HG02678 (cell line): ENCODE measurements around the gene PRG2.

Experiments used
- ATAC-seq: cut with Tn5 transposase; IDR thresholded peaks from one replicate; pipeline ENCODE4 v1.9.1; 2021; ENCODE audit warnings: mild to moderate bottlenecking, moderate library complexity; ENCODE audit not compliant: unreplicated experiment

PRG2 gene

DNA sequence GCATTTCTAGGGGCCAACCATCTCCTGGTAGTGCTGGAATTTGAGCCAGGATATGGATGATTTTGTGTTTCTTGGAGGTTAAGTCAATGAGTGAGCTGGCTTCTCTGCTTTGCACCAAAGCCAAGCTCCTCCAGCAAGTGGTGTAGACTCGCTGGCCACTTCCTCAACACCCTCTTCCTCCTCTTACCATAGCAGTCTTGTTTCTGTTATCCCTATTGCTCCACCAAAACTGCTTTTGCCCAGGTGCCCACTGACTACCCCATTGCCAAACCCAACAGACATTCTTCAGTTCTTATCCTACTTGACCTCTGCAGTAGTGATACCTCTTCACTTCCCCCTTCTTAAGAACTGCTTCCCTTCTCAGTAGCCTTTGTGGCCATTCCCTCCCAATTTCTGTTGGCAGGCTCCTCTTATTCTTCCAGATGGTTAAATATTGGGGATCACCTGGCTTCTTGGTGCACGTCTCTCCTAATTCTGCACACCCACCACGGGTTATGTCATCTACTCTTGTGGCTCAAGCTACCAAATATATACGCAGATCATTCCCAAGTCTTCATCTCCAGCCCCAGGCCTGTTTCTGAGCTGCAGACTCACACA, 7.0 kb upstream of the PRG2 start:
- no peak for ATAC-seq

DNA sequence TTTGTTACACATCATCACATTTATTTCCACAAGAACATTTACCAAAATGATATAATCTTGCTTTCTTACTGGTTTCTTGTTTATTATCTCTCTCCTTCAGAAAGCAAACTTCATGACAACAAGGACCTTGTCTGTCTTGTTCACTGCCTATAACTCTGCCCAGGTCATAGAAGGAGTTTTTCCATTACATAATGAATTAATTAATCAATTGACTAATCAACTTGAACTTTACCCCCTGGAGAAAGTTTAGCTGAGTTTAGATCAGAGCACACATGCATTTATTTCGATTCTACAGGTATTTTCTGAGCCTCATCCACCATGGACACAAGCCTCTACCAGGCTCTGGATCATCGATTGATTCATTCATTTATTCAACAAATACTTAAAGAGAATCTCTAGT, 6.3 kb upstream of the PRG2 start:
- ATAC-seq = no peak

DNA sequence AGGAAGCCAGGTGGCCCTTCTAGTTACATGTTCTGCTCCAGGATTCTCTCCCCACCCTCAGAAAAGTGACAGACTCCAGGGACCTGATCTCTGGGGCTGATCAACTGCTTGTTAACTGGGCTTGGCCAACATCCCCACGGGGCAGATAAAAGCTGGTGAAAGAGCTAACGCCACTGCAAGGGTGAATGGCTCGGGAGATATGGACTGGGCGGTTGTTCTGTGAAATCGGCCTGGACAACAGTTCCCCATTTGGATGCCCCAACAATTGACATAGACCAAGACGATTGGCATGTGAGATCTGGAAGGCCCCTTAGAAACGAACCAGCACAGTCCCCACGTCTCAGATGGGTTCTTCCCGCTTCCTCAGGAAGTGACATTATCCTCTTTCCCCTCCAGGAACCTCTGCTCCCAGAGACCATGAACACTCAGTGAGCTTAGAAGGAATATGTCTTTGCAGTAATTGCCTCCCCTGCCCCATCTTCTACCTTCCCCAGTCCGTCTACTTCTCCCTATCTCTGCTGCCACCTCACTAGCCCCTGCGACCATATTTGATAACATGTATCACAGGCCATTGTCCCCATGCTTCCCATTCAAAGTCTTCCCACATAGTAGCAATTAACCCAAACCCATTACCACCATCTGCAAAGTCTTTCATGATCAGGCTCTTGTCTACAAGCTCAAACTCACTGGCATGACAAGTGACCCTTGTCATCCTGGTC, 5.6 kb upstream of the PRG2 start:
- ATAC-seq = no peak

DNA sequence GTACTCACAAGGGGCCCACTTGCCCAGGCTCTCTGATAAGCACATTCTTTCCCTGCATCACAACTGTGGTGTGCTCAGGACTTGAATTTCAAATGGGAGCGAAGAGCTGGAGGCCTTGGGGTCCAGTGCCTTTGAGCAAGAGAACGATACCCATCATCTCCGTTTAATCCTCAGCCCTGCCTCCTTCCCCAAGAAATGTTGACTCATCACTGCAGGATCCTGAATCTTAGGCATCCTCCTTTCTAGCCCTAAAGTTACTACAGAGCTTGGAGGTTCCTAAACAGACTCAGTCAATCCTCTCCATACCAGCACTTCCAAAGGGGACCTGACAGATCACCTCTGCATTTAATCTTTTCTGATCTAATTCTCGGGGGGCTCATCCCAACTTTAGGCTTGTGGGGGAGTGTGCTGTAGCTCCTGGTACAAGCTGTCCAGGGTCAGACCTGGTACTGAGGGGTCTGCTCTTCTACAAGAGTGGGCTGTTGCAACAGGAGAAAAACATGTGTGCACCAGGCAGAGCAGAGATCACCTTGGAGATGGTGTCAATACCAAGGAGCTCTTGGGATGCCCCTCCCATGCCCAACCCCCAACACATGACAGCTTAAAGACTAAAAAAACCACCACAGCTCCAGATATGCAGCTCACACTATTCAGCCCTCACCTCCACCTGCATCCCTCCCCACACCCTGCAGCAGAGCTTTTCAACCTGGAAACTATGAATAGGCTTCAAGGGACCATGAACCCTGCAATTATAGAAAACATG, 3.9 kb upstream of the PRG2 start:
- ATAC-seq = no peak

DNA sequence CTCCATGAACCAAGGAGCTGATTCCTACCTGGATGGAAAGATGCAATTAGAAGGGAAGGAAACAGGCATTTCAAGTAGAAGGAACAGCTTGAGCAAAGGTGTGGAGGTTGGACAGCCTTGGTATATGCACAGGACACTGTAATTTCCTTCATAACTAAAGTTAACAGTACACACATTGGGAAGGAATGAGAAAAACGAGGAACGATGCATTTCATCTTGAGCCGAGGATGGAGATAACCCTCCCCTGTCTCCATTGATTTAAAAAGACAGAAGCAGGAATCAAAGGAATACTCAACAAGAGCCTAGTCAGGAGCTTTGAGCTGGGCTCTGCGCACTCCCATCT, 2.3 kb upstream of the PRG2 start:
- ATAC-seq = no peak

DNA sequence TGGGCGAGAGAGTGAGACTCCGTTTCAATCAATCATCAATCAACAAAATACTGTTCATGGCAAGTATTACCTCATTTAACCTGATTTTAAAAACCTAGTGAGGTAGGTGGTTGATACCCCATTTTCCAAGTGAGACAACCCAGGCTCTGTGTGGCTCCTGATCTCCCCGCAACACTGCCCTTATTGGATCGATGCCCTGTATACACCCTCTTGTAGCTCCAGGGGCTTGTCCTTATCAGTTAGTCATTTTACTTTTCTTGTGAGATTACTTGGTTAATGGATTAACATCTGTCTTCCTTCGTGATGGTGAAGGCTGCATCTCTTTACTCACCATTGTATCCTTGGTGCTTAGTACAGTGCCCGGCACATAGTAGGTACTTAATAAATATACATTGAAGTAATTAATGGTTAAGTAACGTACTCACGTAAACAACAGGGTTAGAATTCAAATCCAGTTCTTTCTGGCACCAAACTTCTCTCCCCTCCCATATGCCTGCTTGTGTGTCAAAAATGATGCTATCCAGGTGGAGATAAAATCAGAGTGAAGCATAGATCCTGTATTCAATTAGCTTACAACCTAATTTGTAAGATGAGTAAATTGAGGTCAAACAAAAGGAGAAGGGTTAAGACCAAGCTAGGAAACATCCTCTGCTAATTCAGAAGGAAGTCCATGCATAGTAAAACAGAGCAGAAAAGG, 1.8 kb upstream of the PRG2 start:
- ATAC-seq = no peak

DNA sequence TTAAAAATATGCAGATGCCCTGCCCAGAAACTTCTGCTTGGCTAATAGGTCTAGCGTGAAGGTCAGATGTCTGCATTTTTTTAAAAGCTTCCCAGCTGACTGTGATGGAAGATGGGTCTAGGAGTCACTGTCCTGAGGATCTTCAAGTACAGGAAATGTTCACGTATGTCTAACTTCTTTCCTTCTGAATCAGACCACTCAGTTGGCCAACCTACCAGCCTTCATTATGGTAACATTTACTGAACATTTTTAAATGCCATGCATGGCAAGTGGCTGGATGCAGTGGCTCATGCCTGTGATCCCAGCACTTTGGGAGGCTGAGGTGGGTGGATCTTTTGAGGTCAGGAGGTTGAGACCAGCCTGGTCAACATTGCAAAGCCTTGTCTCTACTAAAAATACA, 1.1 kb upstream of the PRG2 start:
- no peak for ATAC-seq

DNA sequence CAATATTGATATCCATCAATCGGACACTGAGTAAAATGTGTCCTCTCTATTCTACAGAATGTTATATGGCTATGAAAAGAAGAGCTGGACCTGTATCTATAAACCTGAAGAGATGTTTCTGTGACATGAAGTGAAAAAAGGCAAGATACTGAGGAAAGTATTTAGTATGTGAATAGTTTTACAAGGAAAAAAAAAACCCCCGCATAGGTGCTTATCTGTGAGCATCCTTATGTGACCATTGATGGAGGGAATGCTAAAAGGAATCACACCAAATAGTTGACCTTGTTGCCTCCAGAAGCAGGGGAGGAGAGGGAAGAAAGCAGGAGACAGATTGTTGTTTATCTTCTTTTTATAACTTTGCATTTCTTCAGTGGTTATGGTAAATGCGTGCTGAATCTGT, 661 bp upstream of the PRG2 start:
- ATAC-seq = no peak

DNA sequence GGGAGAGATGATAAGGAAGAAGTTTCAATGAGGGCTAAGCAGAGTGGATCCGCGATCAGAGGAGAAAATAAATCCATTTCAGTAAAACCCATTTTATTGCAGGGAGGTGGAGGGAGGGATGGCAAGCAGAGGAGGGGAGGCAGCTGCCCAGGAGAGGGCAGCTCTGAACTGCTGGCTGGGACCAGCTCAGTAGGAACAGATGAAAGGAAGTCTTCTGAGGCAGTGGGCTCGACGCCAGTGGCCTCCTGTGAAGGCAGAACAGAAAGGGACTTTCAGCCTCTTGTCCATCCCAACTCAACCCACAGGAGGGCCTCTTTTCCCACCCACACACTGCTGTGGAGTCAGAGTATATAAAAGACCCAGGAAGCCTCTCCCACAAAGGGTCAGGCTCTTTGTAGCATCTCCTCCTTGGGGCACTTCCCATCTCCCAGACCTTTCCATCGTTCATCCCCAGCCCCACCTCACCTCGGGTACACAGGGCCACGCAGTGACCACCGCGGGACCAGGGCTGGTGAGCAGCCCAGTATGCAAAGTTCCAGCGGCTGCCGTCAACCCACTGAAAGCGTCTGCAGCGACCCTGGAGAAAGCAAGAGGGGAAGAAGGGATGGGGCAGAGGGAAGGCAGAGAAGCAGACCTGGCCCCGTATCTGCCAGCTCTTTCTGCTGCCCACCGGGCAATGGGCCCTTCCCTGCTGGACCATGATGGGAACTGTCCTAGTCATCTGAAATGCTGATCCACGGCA, 3.0 kb downstream of the PRG2 start:
- ATAC-seq = no peak

DNA sequence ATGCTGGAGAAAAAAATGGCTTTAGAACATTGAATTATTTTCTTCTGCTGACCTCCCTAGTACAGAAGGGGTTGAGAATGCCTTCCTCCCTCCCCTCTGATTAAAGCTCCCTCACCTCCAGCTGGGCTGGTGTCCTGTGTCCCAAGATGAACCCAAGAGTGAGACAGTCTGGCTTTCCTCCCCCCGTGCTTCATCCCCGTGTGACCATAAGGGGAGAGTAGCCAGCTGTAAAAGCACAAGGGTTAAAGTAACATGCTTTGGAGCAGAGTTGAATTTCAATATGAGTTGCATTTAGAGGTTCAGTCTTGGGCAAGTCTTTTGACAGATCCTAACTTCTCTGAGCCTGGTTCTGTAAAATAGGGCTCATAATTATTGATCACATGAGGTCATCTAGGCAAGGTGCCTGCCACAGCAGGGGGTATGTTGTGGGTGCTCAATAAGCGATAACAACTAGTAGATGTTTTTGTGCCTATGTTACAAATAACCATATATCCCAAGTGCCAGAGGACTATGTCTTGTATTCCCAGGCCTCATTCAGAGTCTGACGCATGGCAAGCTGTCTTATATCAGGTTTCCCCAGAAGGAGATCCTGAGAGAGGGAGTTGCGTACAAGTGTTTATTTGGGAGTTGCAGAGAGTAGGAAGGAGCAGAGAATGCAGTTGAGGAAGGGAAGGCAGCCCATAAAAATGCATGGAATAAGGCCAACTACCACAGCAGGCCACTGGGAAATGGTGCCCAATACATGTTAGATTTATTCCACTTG, 4.1 kb downstream of the PRG2 start:
- no peak for ATAC-seq

DNA sequence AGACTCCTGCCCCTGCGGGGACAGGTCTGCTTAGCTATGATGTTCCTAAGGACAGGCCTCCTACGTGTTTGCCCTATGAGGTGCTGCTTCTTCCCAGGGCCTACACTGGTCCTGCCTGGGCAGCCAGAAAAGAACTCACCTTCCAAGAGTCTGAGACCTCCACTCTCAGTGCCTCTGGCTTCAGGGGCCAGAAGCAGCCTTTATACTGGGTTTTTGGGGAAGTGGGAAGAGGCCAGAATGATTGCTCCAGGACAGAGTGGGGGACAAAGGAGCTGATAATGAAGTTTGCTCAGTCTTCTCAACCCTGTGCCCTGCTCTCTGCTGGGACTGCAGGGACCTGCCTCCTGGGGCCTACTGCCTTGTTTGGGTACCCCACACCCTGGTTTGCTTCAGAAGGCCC, 9.5 kb downstream of the PRG2 start, which contains the start of gene PRG3:
PRG3 (minus strand) TSS at position 176 of the 400 bp plus-strand sequence. CDS start 442 bp downstream, outside the sequence.
- no peak for ATAC-seq

DNA sequence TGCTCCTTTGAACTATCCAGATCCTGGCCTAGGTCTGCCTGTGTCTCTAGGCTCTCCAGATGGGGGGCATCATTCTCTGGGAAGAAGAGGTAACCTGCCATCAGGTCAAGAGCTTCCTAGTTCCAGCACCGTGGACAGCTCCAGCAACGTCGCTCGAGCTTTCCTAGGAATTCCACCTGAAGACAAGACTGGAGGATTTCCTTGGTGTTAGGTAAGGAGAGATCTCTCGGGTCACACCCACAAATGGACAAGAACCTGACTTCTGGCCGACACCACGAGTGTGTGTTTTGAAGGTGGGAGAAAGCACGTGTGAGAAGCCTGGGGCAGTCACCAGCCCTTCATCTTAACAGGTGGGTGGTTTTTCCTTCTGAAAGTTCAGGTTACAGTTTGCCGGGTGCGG, 10.7 kb downstream of the PRG2 start:
- no peak for ATAC-seq

DNA sequence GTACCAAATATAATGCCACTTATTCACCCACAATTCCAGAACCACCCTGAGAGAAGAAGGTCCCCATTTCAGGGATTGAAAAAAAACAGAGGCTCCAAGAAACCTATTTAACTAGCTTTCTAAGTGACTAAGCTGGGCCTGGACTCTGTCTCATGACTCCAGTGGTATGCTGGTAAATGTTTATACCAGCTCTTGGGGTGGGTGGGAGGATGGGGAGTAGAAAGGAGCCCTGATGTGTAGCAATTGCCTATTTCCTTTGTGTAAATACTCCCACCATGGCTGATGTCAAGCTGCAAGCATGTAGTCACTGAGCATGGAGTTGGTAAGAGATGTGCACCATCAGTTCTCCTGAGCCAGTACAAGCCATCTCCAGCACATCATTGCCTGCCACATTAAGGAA, 12.3 kb downstream of the PRG2 start:
- ATAC-seq = no peak

DNA sequence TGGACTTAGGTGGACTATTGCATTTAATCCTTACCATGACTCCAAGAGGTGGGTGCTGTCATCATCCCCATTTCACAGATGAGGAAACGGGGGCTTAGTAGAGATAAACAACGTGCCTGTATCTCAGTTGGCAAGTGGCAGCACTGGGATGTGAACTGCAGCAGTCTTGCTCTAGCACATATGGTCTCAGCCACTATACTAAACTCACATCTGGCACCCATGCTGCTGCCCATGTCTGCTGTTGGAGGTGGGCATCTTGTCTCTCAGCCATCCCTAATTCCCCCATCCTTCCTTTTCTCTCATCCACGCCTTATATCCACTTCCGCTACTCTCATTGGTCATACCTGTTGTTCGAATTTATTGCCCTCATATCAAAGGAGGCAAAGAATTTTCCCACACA, 13.3 kb downstream of the PRG2 start:
- ATAC-seq = no peak

DNA sequence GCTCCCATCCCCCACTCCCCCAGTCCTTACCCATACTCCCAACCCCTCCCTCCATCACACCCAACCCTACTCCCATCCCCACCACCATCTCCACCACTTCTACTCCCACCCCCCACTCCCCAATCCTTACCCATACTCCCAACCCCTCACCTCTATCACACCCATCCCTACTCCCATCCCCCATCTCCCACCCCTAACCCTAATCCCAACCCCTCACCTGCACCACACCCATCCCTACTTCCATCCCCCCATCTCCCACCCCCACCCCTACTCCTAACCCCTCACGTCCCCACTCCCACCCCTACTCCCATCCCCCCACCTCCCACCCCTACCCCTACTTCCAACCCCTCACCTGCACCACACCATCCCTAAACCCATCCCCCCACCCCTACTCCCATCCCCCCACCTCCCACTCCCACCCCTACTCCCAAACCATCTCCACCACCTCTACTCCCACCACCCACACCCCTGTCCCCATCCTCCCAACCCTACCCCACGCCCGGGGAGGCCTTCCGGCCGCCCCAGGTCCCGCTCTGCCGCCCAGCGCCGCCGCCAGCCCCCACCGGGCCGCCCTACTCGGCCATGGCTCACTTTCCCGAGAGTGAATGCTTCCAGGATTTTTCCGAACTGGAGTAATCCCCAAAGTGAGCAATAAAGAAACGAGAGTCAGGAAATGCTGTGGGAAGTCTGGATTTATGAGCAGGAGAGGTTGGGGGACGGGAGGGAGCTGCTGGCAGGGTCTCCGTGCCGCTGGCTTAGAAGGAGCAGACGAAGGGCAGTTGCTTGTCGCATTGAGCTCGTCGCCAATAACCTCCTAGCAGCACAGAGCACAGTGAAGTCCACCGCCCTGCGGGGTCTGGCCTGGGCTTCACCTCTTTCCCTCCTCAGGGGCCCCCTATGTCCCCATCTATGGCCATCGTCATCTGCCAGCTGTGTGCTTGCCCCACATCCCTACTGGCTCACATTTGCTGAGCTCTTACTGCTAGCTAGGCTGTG, 14.1 kb downstream of the PRG2 start:
- no peak for ATAC-seq

DNA sequence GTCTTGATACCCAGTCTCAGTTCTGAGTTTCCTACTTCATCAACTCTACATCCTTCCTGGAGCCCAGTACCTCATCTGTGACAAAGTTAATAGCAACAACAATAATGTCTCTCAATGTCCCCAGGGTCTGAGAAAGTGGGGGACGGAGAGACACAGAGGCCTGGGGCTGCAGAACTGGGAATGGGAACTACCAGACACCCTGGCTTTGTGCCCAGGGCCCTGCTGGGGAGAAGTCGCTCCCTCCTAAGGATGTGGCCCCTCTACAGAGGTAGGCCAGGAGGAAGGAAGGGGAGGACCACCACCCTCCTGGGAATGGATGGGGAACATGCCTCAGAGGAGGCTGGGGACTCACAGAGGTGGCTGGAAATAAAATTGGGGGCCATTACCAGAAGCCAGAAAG, 15.0 kb downstream of the PRG2 start:
- no peak for ATAC-seq

DNA sequence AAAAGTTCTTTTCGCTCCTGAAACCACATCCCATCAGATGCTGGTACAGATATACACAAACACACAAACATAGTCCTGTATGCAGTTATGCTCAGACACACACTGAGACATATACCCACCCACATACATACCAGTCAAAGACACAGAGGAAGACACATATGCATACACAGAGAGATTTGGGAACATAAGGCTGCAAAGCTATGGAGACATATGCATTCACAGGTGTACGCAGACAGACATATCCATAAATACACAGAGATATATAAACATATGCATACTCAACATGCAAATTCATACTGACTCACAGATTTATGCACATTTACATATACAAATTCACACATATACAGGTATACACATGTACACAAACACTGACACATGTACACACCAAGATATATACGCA, 15.5 kb downstream of the PRG2 start:
- ATAC-seq = no peak

DNA sequence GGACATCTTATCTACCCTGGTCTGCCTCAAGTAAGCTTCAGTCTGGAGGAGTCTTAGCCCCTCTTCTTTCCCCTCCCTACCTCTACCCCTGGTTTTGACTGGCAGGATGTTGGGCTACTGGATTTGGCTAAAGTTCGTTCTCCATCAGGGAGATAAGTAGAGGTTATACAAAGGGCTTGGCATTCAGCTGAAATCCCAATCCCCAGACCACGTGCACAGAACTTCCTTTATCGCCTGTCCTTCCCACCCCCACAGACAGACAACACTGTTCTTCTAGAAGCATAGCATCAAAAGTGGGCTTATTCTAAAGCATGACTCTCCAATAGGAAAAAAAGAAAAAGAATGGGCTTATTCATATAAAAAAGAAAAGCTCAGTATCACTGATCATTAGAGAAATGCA, 17.3 kb downstream of the PRG2 start:
- ATAC-seq = no peak

DNA sequence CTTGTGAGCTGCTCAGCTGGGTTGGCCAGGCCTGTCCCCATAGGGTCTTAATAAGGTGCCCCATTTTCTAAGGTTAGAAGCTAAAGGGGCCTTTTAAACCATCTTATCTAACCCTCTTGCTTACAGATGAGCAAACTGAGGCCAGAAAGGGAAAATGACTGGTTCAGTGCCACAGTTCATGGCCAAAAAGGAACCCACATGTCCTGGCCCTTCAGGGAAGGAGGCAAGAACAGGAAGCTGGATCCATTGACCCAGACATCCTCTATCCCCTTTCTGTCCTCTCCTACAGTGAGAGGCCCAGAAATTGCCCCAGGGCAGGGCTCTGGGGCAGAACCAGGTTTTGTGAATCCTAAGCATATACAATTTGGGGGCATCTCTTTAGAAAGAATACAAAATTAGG, 19.5 kb downstream of the PRG2 start:
- no peak for ATAC-seq
